HG03097 (cell line): ENCODE measurements around the gene MCM5.
"Not testable (repeated sequence)": the region's sequence is repeated elsewhere in the genome, so short reads cannot be mapped to it uniquely, and the experiment has no call there.

Experiments used
- ATAC-seq: cut with Tn5 transposase; IDR thresholded peaks from one replicate; pipeline ENCODE4 v1.9.1; 2021; ENCODE audit not compliant: unreplicated experiment, low FRiP score

MCM5 gene

DNA sequence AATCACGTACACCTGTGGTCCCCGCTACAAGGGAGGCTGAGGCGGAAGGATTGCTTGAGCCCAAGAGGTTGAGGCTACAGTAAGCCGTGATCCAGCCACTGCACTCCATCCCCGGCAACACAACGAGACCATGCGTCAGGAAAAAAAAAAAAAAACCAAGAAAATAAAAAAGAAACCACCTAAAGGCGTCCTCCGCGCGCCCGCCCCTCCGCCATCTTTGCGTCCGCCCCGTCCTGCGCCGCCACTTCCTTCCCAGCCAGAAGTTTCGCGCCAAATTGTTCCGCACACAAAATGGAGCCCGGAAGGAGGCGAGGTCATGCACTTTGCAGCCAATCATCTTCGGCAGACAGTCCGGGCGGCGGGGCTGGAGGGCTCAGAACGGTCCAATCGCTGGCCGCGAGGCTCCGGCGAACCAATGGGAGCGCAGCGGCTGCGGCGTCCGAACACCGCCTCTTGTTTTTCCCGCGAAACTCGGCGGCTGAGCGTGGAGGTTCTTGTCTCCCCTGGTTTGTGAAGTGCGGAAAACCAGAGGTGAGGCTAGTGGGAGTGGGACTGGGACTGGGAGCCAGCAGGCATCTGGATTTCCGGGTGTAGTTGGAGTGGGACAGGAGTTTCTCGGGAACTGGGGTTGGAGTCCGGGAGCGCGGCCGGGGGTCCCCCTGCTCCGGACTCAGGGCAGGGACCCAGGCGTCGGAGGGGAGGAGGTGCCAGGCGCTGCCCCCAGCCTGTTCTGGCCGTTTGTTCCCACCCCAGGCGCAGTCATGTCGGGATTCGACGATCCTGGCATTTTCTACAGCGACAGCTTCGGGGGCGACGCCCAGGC is at the start of gene MCM5:
MCM5 (plus strand) TSS at position 463 of the 823 bp plus-strand sequence; CDS start at position 762, 299 bp downstream.
- peak; percentile 86 for ATAC-seq

- peak; percentile 57 for ATAC-seq
Observed at GRCh38 chr22:35350539-35351503, 49.1 kb upstream of the MCM5 start.

DNA sequence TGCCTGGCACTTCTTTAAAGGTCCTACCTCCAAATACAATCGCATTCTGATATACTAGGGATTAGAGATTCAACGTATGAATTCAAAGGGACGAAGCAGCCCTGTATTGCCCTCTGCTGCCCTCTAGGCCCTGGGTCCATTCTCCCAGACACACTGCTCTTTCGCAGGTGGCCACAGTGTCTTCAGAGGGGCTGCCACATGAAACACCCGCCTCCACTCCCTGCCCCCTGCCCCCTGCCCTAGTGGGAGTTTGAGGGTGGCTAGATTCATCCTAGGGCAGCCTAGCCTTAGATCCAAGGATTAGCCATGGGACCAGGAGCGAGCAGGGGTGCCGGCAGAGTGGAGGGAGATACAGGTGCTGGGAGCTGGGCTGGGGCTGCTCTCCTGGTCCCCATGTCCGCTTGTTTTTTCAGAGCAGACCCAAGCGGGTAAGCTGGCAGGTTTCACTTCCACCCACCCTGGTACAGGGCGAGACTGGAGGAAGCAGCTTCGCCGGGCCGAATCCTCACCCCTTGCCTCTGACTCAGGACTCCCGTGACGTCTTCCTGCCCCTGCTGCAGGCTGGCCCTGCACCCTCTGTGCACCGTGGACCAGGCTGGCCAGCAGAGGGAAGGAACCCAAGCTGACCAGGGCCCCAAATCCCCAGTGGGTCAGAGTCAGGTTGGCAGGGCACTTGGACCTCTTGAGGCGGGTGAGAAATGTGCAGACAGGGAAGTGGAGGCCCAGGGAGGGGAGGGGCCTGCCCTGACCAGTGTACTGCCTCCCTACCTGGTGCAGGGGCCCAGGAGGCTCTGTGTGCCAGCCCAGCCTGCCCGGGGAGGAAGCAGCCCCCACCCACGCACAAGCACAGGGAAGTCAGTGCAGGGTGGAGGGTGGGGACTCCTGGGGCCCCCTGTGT is 47.5 kb upstream of the MCM5 start:
- ATAC-seq: no peak

DNA sequence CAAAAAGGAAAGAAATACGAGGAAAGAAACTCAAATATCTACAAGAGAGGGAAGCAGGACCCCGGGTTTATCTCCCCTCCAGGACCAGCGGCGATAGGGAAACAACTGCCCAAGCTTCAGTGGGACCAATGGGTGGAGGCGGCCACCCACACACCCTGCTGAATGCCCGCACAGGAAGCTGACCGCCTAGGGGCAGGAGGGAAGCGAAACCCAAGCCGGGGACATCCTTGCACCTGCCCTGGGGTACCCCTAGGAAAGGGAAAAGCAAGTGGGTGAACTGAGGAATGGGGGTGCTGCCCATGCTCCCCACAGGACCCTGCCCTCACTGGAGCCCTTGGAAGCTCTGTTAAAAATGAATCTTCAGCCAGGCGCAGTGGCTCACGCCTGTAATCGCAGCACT is 46.6 kb upstream of the MCM5 start:
- no peak for ATAC-seq

- ATAC-seq: no peak
Observed at GRCh38 chr22:35354068-35354467, 45.9 kb upstream of the MCM5 start.

GRCh38 chr22:35357883-35358621 is 41.9 kb upstream of the MCM5 start:
- no peak for ATAC-seq

DNA sequence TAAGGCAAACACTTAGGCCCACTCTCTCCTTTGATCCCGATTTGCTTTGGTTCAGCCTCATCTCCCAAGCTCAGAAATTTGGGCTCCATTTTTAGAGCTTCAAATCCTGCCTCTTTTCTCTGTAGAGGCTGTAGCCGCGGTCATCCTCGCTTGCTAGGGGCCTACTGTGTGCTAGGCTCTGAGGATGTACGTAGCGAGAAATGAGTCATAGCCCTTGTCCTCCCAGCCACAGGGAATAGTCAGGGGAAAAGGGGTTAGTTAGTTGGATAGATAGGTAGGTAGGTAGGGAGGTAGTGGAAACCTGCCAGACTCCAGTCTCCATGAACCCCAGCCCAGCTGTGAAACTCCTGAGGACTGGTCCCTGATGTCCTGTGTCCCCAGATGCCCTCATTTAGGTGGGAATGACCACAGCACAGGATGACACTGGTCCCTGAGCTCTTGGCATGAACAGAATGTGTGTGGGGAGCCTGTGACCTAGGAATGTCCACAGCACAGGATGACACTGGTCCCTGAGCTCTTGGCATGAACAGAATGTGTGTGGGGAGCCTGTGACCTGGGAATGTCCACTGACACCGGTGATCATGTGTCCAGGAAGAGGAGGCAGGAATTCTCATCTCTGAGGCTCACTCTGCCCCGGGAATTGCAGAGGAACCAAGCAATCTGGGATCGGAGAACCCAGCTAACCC is 40.4 kb upstream of the MCM5 start:
- ATAC-seq: no peak

DNA sequence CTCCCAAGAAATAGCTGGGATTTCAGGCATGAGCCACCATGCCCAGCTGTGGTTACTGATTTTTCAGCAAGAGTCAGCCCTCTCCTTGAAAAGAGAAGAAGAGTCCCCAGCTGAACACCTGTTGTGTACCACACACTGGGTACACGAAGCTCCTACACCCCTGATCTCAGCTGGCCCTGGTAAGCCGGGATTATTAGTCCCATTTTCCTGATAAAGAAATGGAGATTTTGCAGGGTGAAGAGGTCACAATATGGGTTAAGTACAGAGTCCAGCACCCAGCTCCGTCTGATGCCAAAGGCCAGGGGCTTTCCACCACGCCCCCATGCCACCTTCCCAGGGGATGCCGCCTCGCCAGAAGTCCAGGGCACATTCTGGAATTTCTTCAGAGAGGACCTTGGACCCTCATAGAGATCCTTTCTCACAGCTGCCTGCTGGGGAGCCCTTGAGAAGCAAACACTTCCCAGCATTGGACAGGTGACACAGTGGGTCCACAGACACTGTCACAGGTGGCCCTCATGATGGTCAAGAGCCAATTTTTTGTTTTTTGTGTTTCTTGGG is 38.9 kb upstream of the MCM5 start:
- ATAC-seq: no peak

GRCh38 chr22:35363566-35364086 is 36.3 kb upstream of the MCM5 start:
- no peak for ATAC-seq

GRCh38 chr22:35364230-35364629 is 35.7 kb upstream of the MCM5 start:
- not testable (repeated sequence) for ATAC-seq

GRCh38 chr22:35367331-35367886 is 32.5 kb upstream of the MCM5 start:
- no peak for ATAC-seq

DNA sequence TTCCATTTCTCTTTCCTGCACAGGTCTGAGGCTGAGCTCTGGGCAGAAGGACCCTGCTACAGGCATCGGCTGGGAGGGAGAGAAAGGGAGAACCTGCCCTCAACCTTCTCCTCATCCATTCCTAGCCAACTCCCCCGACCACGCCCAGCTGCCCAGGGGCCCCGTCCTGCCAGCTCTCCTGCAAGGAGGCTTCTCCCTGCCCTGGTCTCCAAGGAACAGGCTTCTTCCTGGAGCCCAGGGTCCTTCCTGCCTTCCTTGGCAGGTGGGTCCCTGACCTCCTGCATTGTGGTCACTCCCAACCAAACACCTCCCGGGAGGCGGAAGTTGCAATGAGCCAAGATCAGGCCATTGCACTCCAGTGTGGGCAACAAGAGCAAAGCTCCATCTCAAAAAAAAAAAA is 31.6 kb upstream of the MCM5 start:
- ATAC-seq: no peak

GRCh38 chr22:35369996-35370395 is 29.9 kb upstream of the MCM5 start:
- ATAC-seq: no peak

DNA sequence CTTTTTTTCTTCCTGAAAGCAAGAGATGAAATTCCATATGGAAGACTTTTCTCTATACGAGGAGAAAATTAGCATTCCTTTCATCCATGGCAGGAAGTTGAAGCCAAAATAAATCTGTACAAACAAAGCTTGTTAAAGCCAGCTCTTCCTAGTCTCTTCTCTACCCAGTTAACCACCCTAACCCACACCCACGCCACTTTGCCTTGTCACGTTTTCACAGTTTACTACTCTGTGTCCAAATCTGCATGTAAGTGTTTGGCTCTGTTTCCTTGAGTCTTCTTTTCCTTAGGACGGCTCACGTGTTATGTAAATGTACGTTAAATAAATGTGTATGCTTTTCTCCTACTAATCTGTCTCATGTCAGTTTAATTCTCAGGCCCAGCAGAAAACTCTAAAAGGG is 26.2 kb upstream of the MCM5 start:
- ATAC-seq: no peak

DNA sequence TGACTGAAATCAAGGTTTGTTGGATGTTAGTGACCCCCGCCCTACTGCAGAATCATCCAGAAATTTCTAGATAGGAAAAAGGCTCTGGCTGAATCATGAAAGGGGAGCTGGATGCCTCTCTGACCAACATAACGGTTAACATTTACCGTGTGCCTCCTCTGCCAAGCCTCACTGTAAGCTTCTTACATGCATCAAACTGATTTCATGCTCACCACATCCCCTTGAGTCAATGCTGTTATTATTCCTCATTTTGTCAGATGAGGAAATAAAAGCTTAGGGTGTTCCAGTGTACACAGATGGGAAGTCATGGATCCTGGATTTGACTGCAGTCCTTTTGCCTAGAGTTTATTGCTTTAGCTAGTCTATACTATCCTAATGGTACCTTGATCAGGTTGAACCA is 24.9 kb upstream of the MCM5 start:
- ATAC-seq: no peak

- no peak for ATAC-seq
Observed at GRCh38 chr22:35375526-35375925, 24.4 kb upstream of the MCM5 start.

- peak; percentile 35 for ATAC-seq
Observed at GRCh38 chr22:35376728-35377472, 23.0 kb upstream of the MCM5 start.

DNA sequence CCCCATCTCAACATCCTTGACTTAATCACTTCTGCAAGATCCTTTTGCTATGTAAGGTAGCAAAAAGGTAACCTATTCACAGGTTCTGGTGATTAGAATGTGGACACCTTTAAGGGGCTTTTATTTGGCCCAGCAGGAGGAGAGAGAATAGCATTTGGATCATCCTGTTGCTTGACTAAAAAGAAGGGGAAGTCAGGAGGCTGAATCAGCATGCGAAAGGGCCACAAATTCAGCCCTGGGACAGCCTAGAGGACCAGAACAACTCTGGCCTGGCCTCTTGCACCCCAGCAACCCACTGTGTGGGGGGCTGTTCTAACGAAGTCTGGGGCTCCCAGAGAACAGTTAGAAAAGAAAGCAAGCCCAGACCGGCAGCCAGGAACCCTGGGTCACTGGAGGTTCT is 22.2 kb upstream of the MCM5 start:
- ATAC-seq: no peak
